CD4-positive, alpha-beta T cell (primary cell): Measurements from ENCODE around the gene ZNRF1. TPM values are rescaled to one million over a fixed set of nuclear protein-coding genes. Genes with fewer than 3 reads are reported as not detected.

Experiments used
- ATAC-seq: fragments of 200-7000 bp; cut with Tn5 transposase; one replicate; pipeline ENCODE4 v1.10.0; 2022; ENCODE audit warnings: mild to moderate bottlenecking; ENCODE audit not compliant: poor library complexity
- CTCF ChIA-PET: fragments of 350-600 bp; sonication (Branson Sonifier 250); formaldehyde crosslinking; loops from one replicate; lab custom pipeline; 2021; ENCODE audit warnings: antibody characterized with exemption, inconsistent platforms; lab: Charles Lee
- POLR2A ChIA-PET: fragments of 350-600 bp; sonication (Branson Sonifier 250); formaldehyde crosslinking; loops from one replicate; lab custom pipeline; 2021; ENCODE audit warnings: antibody characterized with exemption, inconsistent platforms; lab: Charles Lee
- DNase-seq, 14 experiments: peaks; one replicate each; pipeline ENCODE4 v3.0.0-alpha.2; 2013 to 2020; ENCODE audit warnings: mixed read lengths in 2 of 14
- H3K27ac ChIP-seq, 2 donors: one replicate each; pipeline versions ENCODE4 v1.5.1 to v1.7.0; 2013; ENCODE audit warnings: low read length in 2 of 2, low read depth in 1 of 2, mild to moderate bottlenecking in 1 of 2
- H3K27me3 ChIP-seq, 2 experiments: 1 replicate in 1 of 2; 2 replicates in 1 of 2; pipeline versions ENCODE4 v1.6.1 to v1.7.0; 2013; ENCODE audit warnings: low read length in 2 of 2, control low read depth in 1 of 2, mild to moderate bottlenecking in 1 of 2, moderate library complexity in 1 of 2; ENCODE audit not compliant: insufficient read depth in 2 of 2, control insufficient read depth in 1 of 2
- H3K36me3 ChIP-seq: one replicate; pipeline ENCODE4 v1.6.1; 2013; ENCODE audit warnings: low read length, control low read depth; ENCODE audit not compliant: insufficient read depth
- H3K4me1 ChIP-seq: one replicate; pipeline ENCODE4 v1.6.1; 2013; ENCODE audit warnings: low read length, control low read depth; ENCODE audit not compliant: insufficient read depth
- H3K4me3 ChIP-seq: one replicate; pipeline ENCODE4 v1.5.1; 2013; ENCODE audit warnings: mild to moderate bottlenecking, low read length, moderate library complexity
- H3K9me3 ChIP-seq, 2 experiments: 1 replicate in 1 of 2; 2 replicates in 1 of 2; pipeline versions ENCODE4 v1.6.1 to v1.7.0; 2013; ENCODE audit warnings: low read length in 2 of 2, mild to moderate bottlenecking in 2 of 2, control low read depth in 1 of 2, moderate library complexity in 1 of 2; ENCODE audit not compliant: control insufficient read depth in 1 of 2, insufficient read depth in 1 of 2
- H3K27ac Mint-ChIP-seq: one replicate; pipeline ENCODE4 v1.8.0; 2020; ENCODE audit warnings: mixed read lengths
- H3K27me3 Mint-ChIP-seq: one replicate; pipeline ENCODE4 v1.8.0; 2021; ENCODE audit warnings: mixed read lengths
- H3K36me3 Mint-ChIP-seq: one replicate; pipeline ENCODE4 v1.8.0; 2021; ENCODE audit warnings: low read depth, mixed read lengths
- H3K4me1 Mint-ChIP-seq: one replicate; pipeline ENCODE4 v1.8.0; 2021; ENCODE audit warnings: low read depth, mixed read lengths
- H3K4me3 Mint-ChIP-seq: one replicate; pipeline ENCODE4 v1.8.0; 2020; ENCODE audit warnings: mild to moderate bottlenecking, mixed read lengths
- H3K9me3 Mint-ChIP-seq: one replicate; pipeline ENCODE4 v1.8.0; 2020; ENCODE audit warnings: mixed read lengths
- intact Hi-C, 2 experiments: fragments of 100-400 bp; cut with DNase I in 1 of 2; cut with micrococcal nuclease in 1 of 2; formaldehyde crosslinking; loops; one replicate each; pipeline versions ENCODE4 v1.15.1 to v1.9.0; 2023 to 2025; cut with DNase I, micrococcal nuclease
- total RNA-seq, 174 experiments: library from RNA in 2 of 174; stranded (reverse) in 2 of 174; gene quantifications; one replicate each; pipeline ENCODE4 v1.2.3 and lab custom pipeline; 2021 to 2026
- TF ChIP-seq, protein P1 (sequence below): fragments of 200-600 bp; IDR thresholded peaks from one replicate; pipeline ENCODE4 v1.8.0; 2022; ENCODE audit warnings: antibody characterized with exemption, mild to moderate bottlenecking

The ZNRF1 gene
- total RNA-seq, 2 experiments from 2014 or later = 2.8 to 4.0 TPM

DNA sequence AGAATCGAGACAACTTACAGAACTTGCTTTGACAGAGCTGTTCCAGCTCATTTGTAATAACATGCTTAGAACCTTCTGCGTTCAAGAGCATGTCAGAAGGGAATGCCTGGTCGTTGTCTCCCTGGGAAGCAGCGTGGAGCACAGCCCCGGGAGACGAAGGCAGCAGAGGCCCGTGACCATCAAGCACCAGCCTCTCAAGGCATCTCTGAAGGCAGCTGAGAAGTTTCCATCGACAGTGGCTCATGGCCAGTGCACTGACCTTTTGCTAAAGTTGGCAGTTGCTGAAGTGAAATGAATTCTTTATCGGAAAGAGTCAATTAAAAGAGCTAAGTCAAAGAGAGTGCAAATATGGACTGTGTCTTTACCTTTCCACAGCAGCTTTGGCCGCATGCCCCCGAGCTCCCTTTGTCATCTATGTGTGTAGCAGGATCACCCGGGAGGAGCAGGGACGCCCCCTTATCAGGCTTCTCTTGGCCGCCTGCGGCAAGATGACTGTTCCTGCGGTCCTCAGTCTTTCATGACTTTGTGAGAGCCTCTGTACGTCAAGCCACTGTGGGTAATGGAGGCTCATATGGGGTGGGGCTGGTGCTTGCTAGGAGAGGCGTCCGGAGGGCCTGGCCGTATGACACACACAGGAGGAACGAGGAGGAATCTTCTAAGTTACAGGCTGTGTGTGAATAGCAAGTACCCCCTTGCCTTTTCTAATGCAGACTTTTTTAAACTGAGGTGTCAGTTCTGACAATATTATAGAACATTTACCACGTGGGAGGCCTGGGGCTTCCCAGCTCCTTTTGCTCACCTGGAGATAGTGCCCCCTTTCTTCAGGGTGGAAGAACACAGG lies 63.5 kb downstream of the ZNRF1 start:
- Mint-ChIP-seq H3K4me1 (peaks cover 76% of the 10 kb centered on the region), H3K27ac (peak overlapping the region; percentile 90), H3K36me3 (no peaks in the 10 kb centered on the region), H3K9me3 (no peaks in the 10 kb centered on the region), H3K4me3 (peak overlapping the region; percentile 66), H3K27me3 (no peaks in the 10 kb centered on the region)
- no peak for ATAC-seq
- ChIA-PET CTCF (interaction anchor here (1.2 to 1.9 kb wide), 3 partner anchors 13 to 49 kb away, joined by 3 to 4 read pairs (median 3); no protein-coding TSS in a partner anchor), POLR2A (interaction anchor here (0.6 to 1.3 kb wide), 4 partner anchors 12 to 64 kb away, joined by 3 to 4 read pairs (median 3); partner anchors contain the start of gene ZNRF1)
- no peaks in the 10 kb centered on the region for H3K9me3 ChIP-seq
- no peaks in the 10 kb centered on the region for H3K36me3 ChIP-seq
- peaks cover 35% of the 10 kb centered on the region for H3K4me1 ChIP-seq
- no peaks in the 10 kb centered on the region for H3K27me3 ChIP-seq
- intact Hi-C loops = no loop called here
- TF ChIP-seq, protein P1, sequence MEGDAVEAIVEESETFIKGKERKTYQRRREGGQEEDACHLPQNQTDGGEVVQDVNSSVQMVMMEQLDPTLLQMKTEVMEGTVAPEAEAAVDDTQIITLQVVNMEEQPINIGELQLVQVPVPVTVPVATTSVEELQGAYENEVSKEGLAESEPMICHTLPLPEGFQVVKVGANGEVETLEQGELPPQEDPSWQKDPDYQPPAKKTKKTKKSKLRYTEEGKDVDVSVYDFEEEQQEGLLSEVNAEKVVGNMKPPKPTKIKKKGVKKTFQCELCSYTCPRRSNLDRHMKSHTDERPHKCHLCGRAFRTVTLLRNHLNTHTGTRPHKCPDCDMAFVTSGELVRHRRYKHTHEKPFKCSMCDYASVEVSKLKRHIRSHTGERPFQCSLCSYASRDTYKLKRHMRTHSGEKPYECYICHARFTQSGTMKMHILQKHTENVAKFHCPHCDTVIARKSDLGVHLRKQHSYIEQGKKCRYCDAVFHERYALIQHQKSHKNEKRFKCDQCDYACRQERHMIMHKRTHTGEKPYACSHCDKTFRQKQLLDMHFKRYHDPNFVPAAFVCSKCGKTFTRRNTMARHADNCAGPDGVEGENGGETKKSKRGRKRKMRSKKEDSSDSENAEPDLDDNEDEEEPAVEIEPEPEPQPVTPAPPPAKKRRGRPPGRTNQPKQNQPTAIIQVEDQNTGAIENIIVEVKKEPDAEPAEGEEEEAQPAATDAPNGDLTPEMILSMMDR = no peak
- H3K4me3 ChIP-seq = no peak overlapping the region
- H3K27ac ChIP-seq = no peak overlapping the region
- DNase-seq = no peak

DNA sequence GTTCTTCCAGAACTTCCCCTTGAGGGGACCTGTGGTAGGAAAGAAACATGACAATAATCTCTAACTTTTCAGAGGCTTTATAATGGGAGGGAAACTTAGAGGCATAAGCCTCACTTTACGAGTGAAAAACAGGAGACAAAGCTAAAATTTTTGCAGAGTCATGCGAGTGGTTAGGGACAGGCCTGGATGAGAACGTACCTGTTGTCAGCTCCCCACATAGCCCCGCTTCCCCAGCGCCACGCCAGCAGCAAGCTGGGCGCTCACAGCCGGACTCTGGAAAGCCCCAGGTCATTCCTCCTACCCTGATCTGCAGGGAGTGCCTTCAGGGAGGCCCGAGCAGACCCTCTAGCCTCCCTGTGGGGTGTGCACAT lies 64.1 kb downstream of the ZNRF1 start:
- ChIA-PET POLR2A (interaction anchor here (1.1 to 4.3 kb wide), 4 partner anchors 12 to 64 kb away, joined by 3 to 26 read pairs (median 4); partner anchors contain the start of gene ZNRF1), CTCF (interaction anchor here (1.2 to 2.7 kb wide), 4 partner anchors 12 to 48 kb away, joined by 3 to 10 read pairs (median 4); no protein-coding TSS in a partner anchor)
- Mint-ChIP-seq H3K4me1 (peaks cover 81% of the 10 kb centered on the region), H3K9me3 (no peaks in the 10 kb centered on the region), H3K4me3 (peak overlapping the region; percentile 66), H3K36me3 (no peaks in the 10 kb centered on the region), H3K27me3 (no peaks in the 10 kb centered on the region), H3K27ac (peak overlapping the region; percentile 90)
- Histone ChIP-seq H3K9me3 (no peaks in the 10 kb centered on the region), H3K27me3 (no peaks in the 10 kb centered on the region), H3K36me3 (no peaks in the 10 kb centered on the region), H3K4me3 (no peak overlapping the region), H3K27ac (no peak overlapping the region), H3K4me1 (peaks cover 35% of the 10 kb centered on the region)
- no peak for ATAC-seq
- intact Hi-C loops = no loop called here
- DNase-seq = no peak
- TF ChIP-seq, protein P1 = no peak

DNA sequence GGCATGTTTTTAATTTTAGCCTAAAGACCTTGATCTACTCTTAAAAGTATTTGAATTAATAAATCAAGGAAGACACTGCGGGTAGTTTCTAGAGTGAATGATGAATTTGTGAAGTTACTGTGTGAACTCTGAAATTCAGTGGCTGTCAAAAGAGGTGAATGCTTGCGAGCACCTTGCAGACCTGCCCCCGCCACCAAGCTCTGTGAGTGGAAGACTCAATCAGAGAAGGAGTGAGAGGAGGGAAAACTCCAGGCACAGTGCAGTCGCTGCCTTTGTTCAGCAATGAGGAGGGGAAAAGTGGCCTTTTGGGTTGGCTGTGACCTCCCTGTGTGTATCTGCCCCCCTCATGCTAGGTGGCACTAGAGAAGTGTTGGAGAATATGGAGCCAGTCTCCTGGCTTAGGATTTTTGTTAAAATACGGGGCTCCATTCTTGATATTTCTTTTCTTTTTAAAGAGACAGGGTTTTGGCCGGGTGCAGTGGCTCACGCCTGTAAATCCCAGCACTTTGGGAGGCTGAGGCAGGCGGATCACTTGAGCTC lies 64.8 kb downstream of the ZNRF1 start:
- TF ChIP-seq, protein P1 = no peak
- H3K36me3 ChIP-seq = no peaks in the 10 kb centered on the region
- H3K9me3 ChIP-seq = no peaks in the 10 kb centered on the region
- Mint-ChIP-seq H3K36me3 (no peaks in the 10 kb centered on the region), H3K4me1 (peaks cover 76% of the 10 kb centered on the region), H3K27me3 (no peaks in the 10 kb centered on the region), H3K4me3 (peak overlapping the region; percentile 42), H3K27ac (peak overlapping the region; percentile 90), H3K9me3 (no peaks in the 10 kb centered on the region)
- no peak for DNase-seq
- intact Hi-C loops = no loop called here
- CTCF ChIA-PET = interaction anchor here (0.7 to 2.7 kb wide), 5 partner anchors 12 to 201 kb away, joined by 3 to 10 read pairs (median 3); no protein-coding TSS in a partner anchor
- H3K27ac ChIP-seq = peak overlapping the region in 1 of 2 donors; percentile 1
- no peak for ATAC-seq
- no peaks in the 10 kb centered on the region for H3K27me3 ChIP-seq
- POLR2A ChIA-PET = interaction anchor here (1.1 to 4.3 kb wide), 6 partner anchors 9 to 65 kb away, joined by 3 to 26 read pairs (median 4); partner anchors contain the start of gene ZNRF1
- peaks cover 35% of the 10 kb centered on the region for H3K4me1 ChIP-seq
- no peak overlapping the region for H3K4me3 ChIP-seq
